ENCODE data around the gene XPC.

- TF ChIP-seq POLR2AphosphoS5 (IDR thresholded peaks at IDR 0.05; ENCODE audit: low read depth, low read length) (no peak), REST (IDR thresholded peaks at IDR 0.05; ENCODE audit: insufficient read depth in 1 of 2, low read depth in 2 of 2, low read length in 2 of 2) (no peak), SIN3A (IDR thresholded peaks at IDR 0.05; ENCODE audit: borderline replicate concordance, insufficient read depth, low read length) (no peak)
Observed at GRCh38 chr3:14130230-14130629, 48.2 kb downstream of the XPC start.
